Naive B cell (primary cell): ENCODE results near the gene USP25. TPM values are rescaled to one million over a fixed set of nuclear protein-coding genes. Genes with fewer than 3 reads are reported as not detected.

Source experiments
- ATAC-seq, 2 donors: fragments of 150-1000 bp; cut with Tn5 transposase; 2 replicates each; pipeline ENCODE4 v1.10.0; 2021; ENCODE audit warnings: low read depth in 2 of 2, mild to moderate bottlenecking in 2 of 2, moderate library complexity in 2 of 2
- DNase-seq: peaks from one replicate; pipeline ENCODE4 v3.0.0; 2022
- H3K27ac Mint-ChIP-seq, 6 donors: one replicate each; pipeline ENCODE4 v1.8.0; 2020 to 2022; ENCODE audit warnings: mild to moderate bottlenecking in 6 of 6, mixed read lengths in 6 of 6, moderate library complexity in 5 of 6, inconsistent platforms in 2 of 6
- H3K27me3 Mint-ChIP-seq, 3 donors: one replicate each; pipeline ENCODE4 v1.8.0; 2021 to 2022; ENCODE audit warnings: mixed read lengths in 3 of 3, mild to moderate bottlenecking in 1 of 3
- H3K36me3 Mint-ChIP-seq, 2 donors: one replicate each; pipeline ENCODE4 v1.8.0; 2020 to 2022; ENCODE audit warnings: mixed read lengths in 2 of 2, inconsistent platforms in 1 of 2, mild to moderate bottlenecking in 1 of 2
- H3K4me1 Mint-ChIP-seq, 3 donors: one replicate each; pipeline ENCODE4 v1.8.0; 2020 to 2022; ENCODE audit warnings: mixed read lengths in 3 of 3, inconsistent platforms in 1 of 3, mild to moderate bottlenecking in 1 of 3, moderate library complexity in 1 of 3
- H3K4me3 Mint-ChIP-seq, 8 donors: one replicate each; pipeline ENCODE4 v1.8.0; 2020 to 2022; ENCODE audit warnings: mild to moderate bottlenecking in 8 of 8, mixed read lengths in 8 of 8, moderate library complexity in 8 of 8, inconsistent platforms in 2 of 8
- H3K9me3 Mint-ChIP-seq, 7 donors: one replicate each; pipeline ENCODE4 v1.8.0; 2020 to 2022; ENCODE audit warnings: mixed read lengths in 7 of 7, mild to moderate bottlenecking in 5 of 7, inconsistent platforms in 2 of 7, moderate library complexity in 1 of 7
- polyA plus RNA-seq, 6 donors: library from polyadenylated mRNA; unstranded; fragments of 300-500 nt; fragmentation: Illumina TruSeq; gene quantifications; one replicate each; pipeline ENCODE4 v1.2.3, GENCODE V29; 2021; ENCODE audit warnings: low read depth in 6 of 6

USP25 gene
- polyA plus RNA-seq = 10 to 100 TPM in 5 of 6 donors, 1 to 10 TPM in 1; 9.7 to 19.7 (median 13.3) TPM

- Mint-ChIP-seq H3K4me3 (peak within 1 kb of the TSS; percentile 87 to 99 (median 96)), H3K27ac (peak within 1 kb of the TSS in 5 of 6 donors; percentile 85 to 97 (median 96)), H3K9me3 (no peaks in the 10 kb centered on the region), H3K36me3 (no peaks in the 10 kb centered on the region), H3K27me3 (peaks cover 0 to 4% (median 0%) of the 10 kb centered on the region in 3 donors), H3K4me1 (peaks cover 15 to 39% (median 19%) of the 10 kb centered on the region in 3 donors)
- ATAC-seq = peak; percentile 78
- DNase-seq = peak; percentile 77
Measured at GRCh38 chr21:15729674-15730483, at the start of gene USP25. Gene USP25 (plus strand): TSS chr21:15729982. CDS start chr21:15730394, 412 bp downstream.

GRCh38 chr21:15682186-15682895 is 47.4 kb upstream of the USP25 start:
- H3K36me3 Mint-ChIP-seq = no peaks in the 10 kb centered on the region
- H3K27ac Mint-ChIP-seq = no peak overlapping the region
- H3K4me3 Mint-ChIP-seq = no peak overlapping the region
- no peaks in the 10 kb centered on the region for H3K9me3 Mint-ChIP-seq
- no peak for DNase-seq
- H3K4me1 Mint-ChIP-seq = peaks cover 0 to 4% (median 0%) of the 10 kb centered on the region in 3 donors
- H3K27me3 Mint-ChIP-seq = peaks cover 0 to 8% (median 0%) of the 10 kb centered on the region in 3 donors
- ATAC-seq = no peak

GRCh38 chr21:15682977-15683376 is 46.8 kb upstream of the USP25 start:
- no peak for ATAC-seq
- Mint-ChIP-seq H3K9me3 (no peaks in the 10 kb centered on the region), H3K36me3 (no peaks in the 10 kb centered on the region), H3K27ac (no peak overlapping the region), H3K4me3 (no peak overlapping the region), H3K4me1 (peaks cover 0 to 4% (median 0%) of the 10 kb centered on the region in 3 donors), H3K27me3 (peaks cover 0 to 8% (median 0%) of the 10 kb centered on the region in 3 donors)
- no peak for DNase-seq

- Mint-ChIP-seq H3K4me1 (peaks cover 0 to 4% (median 0%) of the 10 kb centered on the region in 3 donors), H3K9me3 (no peaks in the 10 kb centered on the region), H3K27ac (peak overlapping the region in 1 of 6 donors; percentile 2), H3K27me3 (peaks cover 0 to 8% (median 0%) of the 10 kb centered on the region in 3 donors), H3K4me3 (no peak overlapping the region), H3K36me3 (no peaks in the 10 kb centered on the region)
- DNase-seq = no peak
- no peak for ATAC-seq
Measured at GRCh38 chr21:15686506-15686905, 43.3 kb upstream of the USP25 start.

- Mint-ChIP-seq H3K4me3 (no peak overlapping the region), H3K27ac (no peak overlapping the region), H3K4me1 (peaks cover 0 to 4% (median 0%) of the 10 kb centered on the region in 3 donors), H3K36me3 (no peaks in the 10 kb centered on the region), H3K9me3 (no peaks in the 10 kb centered on the region), H3K27me3 (peaks cover 0 to 7% (median 0%) of the 10 kb centered on the region in 3 donors)
- ATAC-seq (no peak), DNase-seq (no peak)
Measured at GRCh38 chr21:15687208-15687607, 42.6 kb upstream of the USP25 start.

- H3K4me1 Mint-ChIP-seq = no peaks in the 10 kb centered on the region
- no peaks in the 10 kb centered on the region for H3K36me3 Mint-ChIP-seq
- ATAC-seq (no peak), DNase-seq (no peak)
- no peaks in the 10 kb centered on the region for H3K9me3 Mint-ChIP-seq
- no peak overlapping the region for H3K4me3 Mint-ChIP-seq
- H3K27me3 Mint-ChIP-seq = no peaks in the 10 kb centered on the region
- no peak overlapping the region for H3K27ac Mint-ChIP-seq
Measured at GRCh38 chr21:15688016-15688415, 41.8 kb upstream of the USP25 start.

- Mint-ChIP-seq H3K36me3 (no peaks in the 10 kb centered on the region), H3K27ac (no peak overlapping the region), H3K4me3 (no peak overlapping the region), H3K27me3 (no peaks in the 10 kb centered on the region), H3K9me3 (no peaks in the 10 kb centered on the region), H3K4me1 (no peaks in the 10 kb centered on the region)
- DNase-seq (no peak), ATAC-seq (no peak)
Measured at GRCh38 chr21:15688809-15689208, 41.0 kb upstream of the USP25 start.

GRCh38 chr21:15692711-15693110 is 37.1 kb upstream of the USP25 start:
- H3K36me3 Mint-ChIP-seq = peaks cover 0 to 1% of the 10 kb centered on the region in 2 donors
- peaks cover 1 to 21% (median 3%) of the 10 kb centered on the region in 3 donors for H3K27me3 Mint-ChIP-seq
- H3K4me1 Mint-ChIP-seq = no peaks in the 10 kb centered on the region
- DNase-seq (no peak), ATAC-seq (no peak)
- H3K4me3 Mint-ChIP-seq = no peak overlapping the region
- H3K27ac Mint-ChIP-seq = no peak overlapping the region
- peaks cover 0 to 12% (median 2%) of the 10 kb centered on the region in 7 donors for H3K9me3 Mint-ChIP-seq

- no peak overlapping the region for H3K27ac Mint-ChIP-seq
- ATAC-seq = no peak
- no peak for DNase-seq
- H3K27me3 Mint-ChIP-seq = peaks cover 3 to 21% (median 6%) of the 10 kb centered on the region in 3 donors
- H3K4me1 Mint-ChIP-seq = no peaks in the 10 kb centered on the region
- H3K36me3 Mint-ChIP-seq = peaks cover 0 to 5% of the 10 kb centered on the region in 2 donors
- H3K4me3 Mint-ChIP-seq = no peak overlapping the region
- peaks cover 2 to 20% (median 9%) of the 10 kb centered on the region in 7 donors for H3K9me3 Mint-ChIP-seq
Measured at GRCh38 chr21:15695241-15695640, 34.5 kb upstream of the USP25 start.

GRCh38 chr21:15701830-15702229 is 28.0 kb upstream of the USP25 start:
- H3K27ac Mint-ChIP-seq = no peak overlapping the region
- no peak overlapping the region for H3K4me3 Mint-ChIP-seq
- peaks cover 0 to 5% of the 10 kb centered on the region in 2 donors for H3K36me3 Mint-ChIP-seq
- no peaks in the 10 kb centered on the region for H3K4me1 Mint-ChIP-seq
- ATAC-seq (no peak), DNase-seq (no peak)
- H3K27me3 Mint-ChIP-seq = peaks cover 4 to 8% (median 6%) of the 10 kb centered on the region in 3 donors
- H3K9me3 Mint-ChIP-seq = peaks cover 3 to 43% (median 17%) of the 10 kb centered on the region in 7 donors

- Mint-ChIP-seq H3K27ac (no peak overlapping the region), H3K4me1 (no peaks in the 10 kb centered on the region), H3K9me3 (peaks cover 0 to 26% (median 12%) of the 10 kb centered on the region in 7 donors), H3K27me3 (peaks cover 0 to 9% (median 4%) of the 10 kb centered on the region in 3 donors), H3K36me3 (no peaks in the 10 kb centered on the region), H3K4me3 (no peak overlapping the region)
- ATAC-seq (no peak), DNase-seq (no peak)
Measured at GRCh38 chr21:15703932-15704331, 25.9 kb upstream of the USP25 start.

- Mint-ChIP-seq H3K27ac (no peak overlapping the region), H3K36me3 (no peaks in the 10 kb centered on the region), H3K9me3 (peaks cover 0 to 26% (median 11%) of the 10 kb centered on the region in 7 donors), H3K4me1 (no peaks in the 10 kb centered on the region), H3K4me3 (no peak overlapping the region), H3K27me3 (peaks cover 0 to 17% (median 8%) of the 10 kb centered on the region in 3 donors)
- DNase-seq (no peak), ATAC-seq (no peak)
Measured at GRCh38 chr21:15706696-15707095, 23.1 kb upstream of the USP25 start.

- DNase-seq (no peak), ATAC-seq (no peak)
- H3K4me3 Mint-ChIP-seq = no peak overlapping the region
- H3K9me3 Mint-ChIP-seq = peaks cover 0 to 2% (median 0%) of the 10 kb centered on the region in 7 donors
- H3K36me3 Mint-ChIP-seq = no peaks in the 10 kb centered on the region
- no peak overlapping the region for H3K27ac Mint-ChIP-seq
- H3K4me1 Mint-ChIP-seq = no peaks in the 10 kb centered on the region
- H3K27me3 Mint-ChIP-seq = peaks cover 0 to 17% (median 8%) of the 10 kb centered on the region in 3 donors
Measured at GRCh38 chr21:15713412-15713811, 16.4 kb upstream of the USP25 start.
